GM19467 (cell line): ENCODE results near the gene LMF2.

Experiments
- ATAC-seq: cut with Tn5 transposase; IDR thresholded peaks from one replicate; pipeline ENCODE4 v1.9.1; 2021; ENCODE audit warnings: mild to moderate bottlenecking, moderate library complexity; ENCODE audit not compliant: unreplicated experiment

LMF2 gene

GRCh38 chr22:50483556-50483955 lies 23.9 kb downstream of the LMF2 start:
- ATAC-seq: no peak

GRCh38 chr22:50483106-50483505 lies 24.4 kb downstream of the LMF2 start:
- no peak for ATAC-seq

DNA sequence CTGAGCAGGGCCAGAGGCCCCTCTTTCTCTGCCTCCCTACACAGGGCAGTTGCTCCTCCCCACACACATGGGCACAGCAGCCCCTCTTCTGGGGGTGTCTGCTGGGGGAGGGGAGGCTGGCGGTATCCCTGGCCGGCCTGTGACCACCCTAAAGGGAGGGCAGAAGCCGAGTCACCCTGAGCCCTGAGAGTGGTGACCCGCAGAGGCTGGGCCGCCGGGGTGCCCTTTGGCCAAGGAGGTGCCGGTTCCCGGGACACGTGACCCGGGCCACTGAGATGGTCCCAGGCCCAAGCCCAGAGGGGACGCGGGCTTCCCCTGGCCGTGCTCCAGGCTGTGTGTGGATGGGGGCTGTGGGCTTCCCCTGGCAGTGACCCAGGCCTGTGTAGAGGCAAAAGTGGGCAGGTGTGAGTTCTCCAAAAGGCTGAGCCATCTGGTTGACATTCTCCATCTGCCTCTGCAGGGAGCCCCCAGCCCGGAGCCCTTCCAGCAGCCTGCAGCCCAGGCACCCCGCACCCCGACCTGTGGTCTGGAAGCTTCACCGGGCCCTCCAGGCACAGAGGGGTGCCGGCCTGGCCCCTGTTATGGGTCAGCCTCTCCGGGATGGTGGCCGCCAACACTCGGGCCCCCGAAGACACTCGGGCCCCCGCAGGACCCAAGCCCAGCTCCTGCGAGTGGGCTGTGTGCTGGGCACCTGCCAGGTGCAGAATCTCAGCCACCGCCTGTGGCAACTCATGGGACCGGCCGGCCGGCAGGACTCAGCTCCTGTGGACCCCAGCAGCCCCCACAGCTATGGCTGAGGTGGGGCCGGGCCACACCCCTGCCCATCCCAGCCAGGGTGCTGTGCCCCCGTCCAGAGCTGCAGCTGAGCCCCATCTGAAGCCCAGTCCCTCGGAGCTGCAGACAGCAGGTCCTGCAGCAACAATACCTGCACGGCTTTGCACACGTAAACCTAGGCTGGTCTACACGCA lies 25.1 kb downstream of the LMF2 start:
- no peak for ATAC-seq

DNA sequence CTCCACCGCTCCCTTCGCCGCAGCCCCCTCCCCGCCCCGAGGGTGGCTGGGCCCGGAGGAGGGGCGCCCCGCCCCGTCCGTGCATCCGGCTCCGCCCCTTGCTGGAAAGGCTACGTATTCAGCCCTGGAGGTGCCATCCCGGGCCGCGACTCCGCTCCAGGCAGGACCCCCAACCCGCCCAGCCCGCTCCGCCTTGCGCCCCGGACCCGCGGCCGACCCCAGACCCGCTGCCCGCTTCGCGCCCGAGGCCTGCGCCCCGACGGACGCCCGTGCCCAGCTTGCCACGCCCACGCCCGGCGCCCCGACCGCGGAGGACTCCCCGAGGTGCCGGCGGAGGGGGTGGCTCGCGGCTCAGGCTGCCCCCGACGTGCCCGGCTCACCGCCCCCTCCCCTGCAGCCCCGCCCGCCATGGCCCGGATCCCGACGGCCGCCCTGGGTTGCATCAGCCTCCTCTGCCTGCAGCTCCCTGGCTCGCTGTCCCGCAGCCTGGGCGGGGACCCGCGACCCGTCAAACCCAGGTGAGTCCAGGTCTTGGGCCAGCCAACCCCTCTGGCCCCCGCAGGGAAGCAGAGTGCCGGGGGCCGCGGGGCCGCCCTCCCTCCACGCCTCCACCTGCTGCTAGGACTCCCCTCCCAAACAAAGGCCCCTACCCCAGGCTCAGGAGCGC lies 25.9 kb downstream of the LMF2 start, which contains the start of gene ADM2:
Gene ADM2 (plus strand): TSS at position 104 of the 667 bp plus-strand sequence. CDS start 305 bp downstream, at position 409.
- ATAC-seq: no peak

- ATAC-seq: no peak
Observed at GRCh38 chr22:50481045-50481439, 26.5 kb downstream of the LMF2 start.

- no peak for ATAC-seq
Observed at GRCh38 chr22:50479721-50480120, 27.8 kb downstream of the LMF2 start.

DNA sequence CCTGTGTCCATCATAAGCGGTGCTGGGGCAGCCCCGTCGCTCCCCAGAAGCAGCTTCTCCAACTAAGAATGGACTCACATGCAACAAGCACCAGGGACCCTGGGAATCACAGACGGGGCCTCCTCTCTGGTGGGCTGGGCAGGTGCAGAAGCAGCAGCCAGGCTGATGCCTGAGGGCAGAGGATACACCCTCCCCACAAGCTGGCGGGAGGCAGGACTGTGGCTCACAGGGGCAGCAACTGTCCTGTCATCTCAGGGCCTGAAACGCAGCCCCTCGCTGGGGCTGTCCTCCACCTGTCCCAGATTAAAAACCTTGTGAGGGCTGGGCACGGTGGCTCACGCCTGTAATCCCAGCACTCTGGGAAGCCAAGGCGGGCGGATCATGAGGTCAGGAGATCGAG lies 29.6 kb downstream of the LMF2 start:
- ATAC-seq: no peak

DNA sequence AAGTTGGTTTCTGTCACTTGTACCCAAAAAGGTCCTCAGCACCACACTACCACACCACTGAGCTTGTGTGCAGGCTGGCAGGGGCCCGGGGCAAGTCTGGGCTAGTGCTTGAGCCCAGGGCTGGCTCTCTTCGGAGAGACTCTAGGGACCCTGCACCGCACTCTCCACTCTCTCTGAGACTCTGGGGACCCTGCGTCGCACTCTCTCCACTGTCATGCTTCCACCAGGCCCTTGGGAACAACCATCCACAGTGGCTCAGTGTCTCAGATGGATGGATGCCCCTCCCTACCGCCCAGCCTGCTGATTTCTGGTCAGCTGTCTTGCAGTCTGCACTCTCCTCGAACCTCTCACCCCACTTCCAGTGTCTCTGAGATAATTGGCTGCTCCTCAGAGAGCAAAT lies 30.6 kb downstream of the LMF2 start:
- no peak for ATAC-seq

DNA sequence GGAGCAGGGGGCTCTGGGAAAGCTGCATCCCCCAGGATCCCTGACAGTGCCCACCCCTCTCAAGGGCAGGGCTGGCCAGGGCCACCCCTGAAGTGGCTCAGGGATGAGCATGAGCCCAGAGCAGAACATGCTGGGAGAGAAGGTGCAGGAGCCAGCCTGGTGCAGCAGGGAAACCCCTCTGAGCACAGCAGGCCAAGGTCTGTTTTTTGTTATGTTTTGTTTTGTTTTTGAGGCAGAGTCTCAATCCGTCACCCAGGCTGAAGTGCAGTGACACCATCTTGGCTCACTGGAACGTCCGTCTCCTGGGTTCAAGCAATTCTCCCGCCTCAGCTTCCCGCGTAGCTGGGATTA lies 31.9 kb downstream of the LMF2 start:
- no peak for ATAC-seq

GRCh38 chr22:50474710-50475651 lies 32.5 kb downstream of the LMF2 start, which contains the start of gene SBF1:
SBF1 (minus strand) TSS chr22:50475035; CDS start chr22:50474840, 195 bp downstream.
- peak; percentile 57 for ATAC-seq

GRCh38 chr22:50473855-50474671 lies 33.4 kb downstream of the LMF2 start:
- no peak for ATAC-seq

GRCh38 chr22:50473088-50473487 lies 34.4 kb downstream of the LMF2 start:
- no peak for ATAC-seq

DNA sequence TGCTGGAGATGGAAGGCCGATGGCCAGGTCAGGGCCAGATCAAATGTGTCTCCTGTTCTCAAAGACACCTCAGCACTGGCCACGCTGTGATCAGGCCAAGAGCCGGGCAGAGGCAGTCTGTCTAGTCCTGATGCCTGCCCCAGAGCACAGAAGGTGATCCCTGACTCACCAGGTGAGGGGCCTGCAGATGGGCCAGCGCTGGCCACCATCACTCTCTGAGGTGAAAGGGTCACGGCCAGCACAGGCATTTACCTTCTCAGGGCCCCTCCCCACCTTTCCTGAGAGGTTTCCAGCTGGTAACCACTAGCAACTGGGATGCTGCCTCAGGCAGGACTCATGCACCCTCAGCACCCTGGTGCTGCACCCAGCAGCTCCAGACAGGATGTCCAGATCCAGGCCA lies 35.5 kb downstream of the LMF2 start:
- ATAC-seq: no peak

GRCh38 chr22:50471197-50471847 lies 36.2 kb downstream of the LMF2 start:
- ATAC-seq: no peak

DNA sequence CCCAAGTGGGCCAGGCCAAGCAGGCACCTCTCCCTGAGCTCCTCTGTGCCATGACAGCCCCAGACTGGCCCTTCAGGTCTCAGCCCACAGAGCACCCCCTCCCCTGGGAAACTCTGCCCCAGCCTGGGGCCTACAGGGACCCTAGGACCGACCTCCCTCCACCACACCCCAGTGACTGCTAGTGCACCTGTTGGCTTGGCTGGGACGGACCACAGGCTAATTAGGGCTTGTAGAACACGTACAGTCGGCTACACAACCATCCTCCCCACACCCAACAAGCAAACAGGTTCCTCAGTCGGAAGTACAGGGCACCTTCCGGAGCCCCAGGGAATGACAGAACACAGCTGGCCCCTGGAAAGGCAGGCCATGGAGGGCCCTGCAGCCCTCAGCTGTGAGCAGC lies 37.0 kb downstream of the LMF2 start:
- ATAC-seq: no peak

GRCh38 chr22:50469377-50470305 lies 37.9 kb downstream of the LMF2 start:
- peak; percentile 43 for ATAC-seq

DNA sequence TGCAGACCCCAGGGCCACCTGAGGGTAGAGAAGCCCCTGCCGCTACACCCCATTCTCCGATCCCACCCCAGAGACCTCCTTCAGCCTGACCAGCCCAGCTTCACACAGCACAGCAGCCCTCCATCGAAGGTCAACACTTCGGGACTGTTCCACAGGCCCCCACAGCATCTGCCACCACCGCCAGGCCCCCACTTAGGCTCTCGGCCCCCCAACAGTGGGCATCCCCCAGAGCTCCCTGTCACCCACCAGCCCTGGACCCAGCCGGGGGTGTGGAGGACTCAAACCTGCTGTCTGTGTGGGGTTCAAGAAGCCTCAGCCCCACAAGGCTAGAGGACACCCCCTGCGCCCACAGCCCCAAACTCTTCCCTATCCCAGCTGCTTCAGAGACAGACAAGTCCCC lies 38.9 kb downstream of the LMF2 start:
- ATAC-seq: no peak

- no peak for ATAC-seq
Observed at GRCh38 chr22:50467773-50468440, 39.6 kb downstream of the LMF2 start.
